ENCODE data around the gene XPA. TPM values are rescaled to one million over a fixed set of nuclear protein-coding genes. Genes with fewer than 3 reads are reported as not detected.
A peak's percentile ranks its signal among the peaks of the same experiment; 100 is the strongest.
"Not testable (repeated sequence)": the region's sequence is repeated elsewhere in the genome, so short reads cannot be mapped to it uniquely, and the experiment has no call there.

The XPA gene
- 10 to 100 TPM; 16.6 to 27.8 (median 20.0) TPM for total RNA-seq

- H3K9me3 ChIP-seq = no peaks in the 10 kb centered on the region
- DNase-seq (ENCODE audit: low spot score in 2 of 2) = peak; percentile 89 to 91
- peak; percentile 70 to 85 for TF ChIP-seq POLR2A (IDR thresholded peaks at IDR 0.05)
- peak in 2 of 5 experiments; percentile 37 to 48 for TF ChIP-seq CTCF (IDR thresholded peaks at IDR 0.05)
- TF ChIP-seq EP300 (IDR thresholded peaks at IDR 0.05) = peak; percentile 76 to 91
- H3K27ac ChIP-seq = peak within 1 kb of the TSS; percentile 89 to 94 (median 92)
- H3K36me3 ChIP-seq = peaks cover 0 to 7% (median 0%) of the 10 kb centered on the region in 3 donors
- H3K4me3 ChIP-seq = peak within 1 kb of the TSS; percentile 63 to 92 (median 82)
- H3K27me3 ChIP-seq = no peaks in the 10 kb centered on the region
- WGBS, 2 donors = 0 to 1% methylated on average over 6 to 75 of the region's 82 CpGs
- H3K4me1 ChIP-seq = peaks cover 0 to 43% (median 18%) of the 10 kb centered on the region in 4 donors
These were observed at the start of gene XPA for GRCh38 chr9:97696803-97697601. TSS of gene XPA (minus strand) at chr9:97697340. CDS start at chr9:97697292, 48 bp downstream.

- TF ChIP-seq POLR2A (IDR thresholded peaks at IDR 0.05) (no peak), CTCF (IDR thresholded peaks at IDR 0.05) (no peak), EP300 (IDR thresholded peaks at IDR 0.05) (no peak)
- WGBS, 2 donors = 45 to 47% methylated on average over 7 of the region's 7 CpGs
- no peak overlapping the region for H3K4me3 ChIP-seq
- H3K4me1 ChIP-seq = peaks cover 0 to 15% (median 2%) of the 10 kb centered on the region in 4 donors
- H3K36me3 ChIP-seq = no peaks in the 10 kb centered on the region
- no peak for DNase-seq (ENCODE audit: low spot score in 2 of 2)
- no peak overlapping the region for H3K27ac ChIP-seq
- peaks cover 0 to 25% (median 0%) of the 10 kb centered on the region in 4 donors for H3K9me3 ChIP-seq
- peaks cover 0 to 17% of the 10 kb centered on the region in 2 donors for H3K27me3 ChIP-seq
These were observed 47.9 kb upstream of the XPA start for GRCh38 chr9:97744710-97745708.

- not testable (repeated sequence) for H3K36me3 ChIP-seq; H3K4me3 ChIP-seq; DNase-seq (ENCODE audit: low spot score in 2 of 2); H3K27ac ChIP-seq
- peaks cover 0 to 25% (median 0%) of the 10 kb centered on the region in 4 donors for H3K9me3 ChIP-seq
- H3K4me1 ChIP-seq = peaks cover 0 to 15% (median 2%) of the 10 kb centered on the region in 4 donors
- 67 to 73% methylated on average over 7 of the region's 7 CpGs for WGBS, 2 donors
- H3K27me3 ChIP-seq = peaks cover 0 to 27% of the 10 kb centered on the region in 2 donors
These were observed 46.9 kb upstream of the XPA start for GRCh38 chr9:97744025-97744424.

GRCh38 chr9:97742545-97742944 is 45.4 kb upstream of the XPA start:
- DNase-seq (ENCODE audit: low spot score in 2 of 2) = no peak
- Histone ChIP-seq H3K4me3 (no peak overlapping the region), H3K9me3 (peaks cover 0 to 25% (median 0%) of the 10 kb centered on the region in 4 donors), H3K27ac (no peak overlapping the region), H3K27me3 (peaks cover 0 to 30% of the 10 kb centered on the region in 2 donors), H3K4me1 (peaks cover 0 to 15% (median 2%) of the 10 kb centered on the region in 4 donors), H3K36me3 (no peaks in the 10 kb centered on the region)
- TF ChIP-seq EP300 (IDR thresholded peaks at IDR 0.05) = no peak
- no peak for TF ChIP-seq POLR2A (IDR thresholded peaks at IDR 0.05)
- no peak for TF ChIP-seq CTCF (IDR thresholded peaks at IDR 0.05)
- WGBS, 2 donors = 86 to 91% methylated on average over 10 of the region's 10 CpGs

GRCh38 chr9:97741947-97742346 is 44.8 kb upstream of the XPA start:
- H3K36me3 ChIP-seq = no peaks in the 10 kb centered on the region
- DNase-seq (ENCODE audit: low spot score in 2 of 2) = no peak
- WGBS, 2 donors = 88 to 90% methylated on average over 6 of the region's 6 CpGs
- H3K4me1 ChIP-seq = peaks cover 0 to 10% (median 2%) of the 10 kb centered on the region in 4 donors
- TF ChIP-seq POLR2A (IDR thresholded peaks at IDR 0.05) (no peak), CTCF (IDR thresholded peaks at IDR 0.05) (no peak), EP300 (IDR thresholded peaks at IDR 0.05) (no peak)
- no peak overlapping the region for H3K27ac ChIP-seq
- peaks cover 0 to 25% (median 0%) of the 10 kb centered on the region in 4 donors for H3K9me3 ChIP-seq
- H3K27me3 ChIP-seq = peaks cover 0 to 30% of the 10 kb centered on the region in 2 donors
- H3K4me3 ChIP-seq = no peak overlapping the region
